Measurements from ENCODE around the gene CDH16.

The CDH16 gene

GRCh38 chr16:66858740-66859396 is 59.8 kb downstream of the CDH16 start:
- no peak for TF ChIP-seq ZFX (IDR thresholded peaks at IDR 0.05)
- no peak for TF ChIP-seq CTCF (conservative IDR thresholded peaks at IDR 0.05)
- H3K27ac ChIP-seq, result no peak overlapping the region
